Measurements from ENCODE around the gene KCNK3.

KCNK3 gene

DNA sequence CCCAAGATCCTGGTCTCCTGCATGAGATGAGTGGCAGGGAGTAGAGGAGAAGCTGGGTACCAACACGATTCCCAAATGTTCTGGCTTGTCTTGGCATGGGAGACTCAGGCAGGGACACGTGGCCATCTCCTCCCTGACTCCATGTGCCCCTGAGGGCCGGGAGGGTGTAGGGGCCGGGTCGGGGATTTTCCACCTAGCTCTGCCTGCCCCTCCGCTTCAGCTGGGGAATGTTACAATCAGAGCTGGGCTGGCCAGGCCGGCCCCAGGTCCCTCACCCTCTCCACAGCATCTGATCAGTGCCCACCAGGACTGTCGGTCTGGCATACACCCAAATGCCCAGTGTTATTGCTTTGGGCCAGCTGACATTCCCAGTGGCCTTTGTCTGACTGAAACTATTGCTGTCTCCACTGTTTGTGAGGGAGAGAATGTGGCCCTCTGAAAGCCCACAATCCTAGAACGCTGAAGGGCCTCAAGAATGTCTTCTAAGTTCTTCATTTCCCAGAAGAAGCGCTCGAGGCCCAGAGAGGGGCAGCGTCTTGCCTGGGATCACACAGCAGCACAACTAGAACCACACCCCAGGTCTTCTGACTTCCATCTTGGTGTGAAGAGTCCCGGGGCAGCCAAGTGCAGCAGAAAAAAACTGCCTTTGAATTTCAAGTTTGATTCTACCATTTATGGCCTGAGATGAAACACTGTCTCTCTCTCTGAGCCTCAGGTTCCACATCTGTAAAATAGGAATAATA is 23.2 kb downstream of the KCNK3 start:
- DNase-seq = no peak

DNA sequence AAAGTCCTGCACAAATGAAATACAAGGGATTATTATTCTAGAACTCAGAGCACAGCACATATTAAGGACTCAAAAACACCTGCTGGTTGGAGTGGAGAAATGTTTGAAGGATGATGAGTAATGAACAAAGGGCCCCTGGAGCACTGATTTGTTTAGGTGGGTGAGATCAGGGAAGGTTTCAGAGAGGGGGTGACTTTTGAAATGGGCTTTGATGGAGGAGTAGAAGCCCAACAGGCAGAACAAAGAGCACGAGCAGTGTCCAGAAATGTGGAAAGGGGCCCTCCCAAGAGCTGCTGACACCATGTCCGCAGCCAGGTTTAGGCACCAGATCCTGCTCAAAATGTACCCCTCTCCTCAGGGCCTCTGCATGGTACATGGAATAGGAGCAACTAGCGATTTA is 23.8 kb downstream of the KCNK3 start:
- DNase-seq = no peak

- DNase-seq = no peak
Measured at GRCh38 chr2:26716769-26717168, 24.2 kb downstream of the KCNK3 start.

DNA sequence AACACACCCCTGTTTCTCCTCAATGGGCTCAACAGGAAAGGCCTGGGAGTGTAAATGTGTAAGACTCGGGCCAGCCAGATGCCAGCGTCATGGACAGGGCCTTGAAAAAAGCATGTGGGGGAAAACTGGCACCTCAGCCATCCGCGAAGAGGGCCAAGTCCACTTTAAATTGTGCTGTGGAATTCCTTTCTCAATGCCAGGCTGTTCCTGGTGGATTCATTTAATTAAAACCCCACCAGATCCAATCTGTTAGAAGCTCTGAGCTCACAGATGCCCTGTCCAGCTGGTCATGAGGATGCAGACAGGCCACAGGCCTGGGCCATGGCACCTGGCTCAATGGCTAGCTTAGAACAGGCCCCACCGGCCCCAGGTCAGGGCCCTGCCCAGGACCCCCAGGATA is 24.8 kb downstream of the KCNK3 start:
- DNase-seq = no peak

DNA sequence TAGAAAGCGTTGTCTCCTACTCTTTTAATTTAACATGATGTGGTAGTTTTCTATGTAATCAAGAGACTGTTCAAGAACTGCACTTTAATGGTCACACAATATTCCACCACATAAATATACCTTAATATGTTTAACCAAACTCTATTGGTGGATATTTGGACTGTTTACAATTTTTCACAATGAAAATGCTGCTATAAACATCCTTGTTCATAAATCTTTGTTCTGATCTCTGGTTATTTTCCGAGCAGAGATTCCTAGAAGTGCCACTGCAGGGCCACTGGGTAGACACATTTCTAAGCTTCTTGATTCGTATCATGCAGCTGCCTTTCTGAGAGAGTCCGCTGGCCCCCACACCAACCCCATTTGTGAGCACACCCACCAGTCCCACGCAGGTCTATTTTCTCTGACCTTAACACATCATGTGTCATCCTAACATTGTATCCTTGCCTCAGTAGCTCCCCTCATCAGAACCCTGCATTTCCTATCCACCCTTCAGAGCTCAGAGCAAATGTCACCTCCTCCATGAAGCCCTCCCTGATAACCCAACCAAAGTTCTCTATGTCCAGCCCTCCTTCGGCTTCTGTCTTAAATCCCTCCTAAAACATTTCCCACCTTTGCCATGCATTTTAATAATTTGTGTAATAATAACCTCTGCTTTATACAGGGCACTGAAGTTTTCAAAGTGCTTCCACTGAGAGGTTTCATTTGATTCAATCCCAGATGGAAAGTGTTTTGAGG is 26.6 kb downstream of the KCNK3 start:
- DNase-seq = no peak

GRCh38 chr2:26720322-26721114 is 28.0 kb downstream of the KCNK3 start:
- no peak for DNase-seq

DNA sequence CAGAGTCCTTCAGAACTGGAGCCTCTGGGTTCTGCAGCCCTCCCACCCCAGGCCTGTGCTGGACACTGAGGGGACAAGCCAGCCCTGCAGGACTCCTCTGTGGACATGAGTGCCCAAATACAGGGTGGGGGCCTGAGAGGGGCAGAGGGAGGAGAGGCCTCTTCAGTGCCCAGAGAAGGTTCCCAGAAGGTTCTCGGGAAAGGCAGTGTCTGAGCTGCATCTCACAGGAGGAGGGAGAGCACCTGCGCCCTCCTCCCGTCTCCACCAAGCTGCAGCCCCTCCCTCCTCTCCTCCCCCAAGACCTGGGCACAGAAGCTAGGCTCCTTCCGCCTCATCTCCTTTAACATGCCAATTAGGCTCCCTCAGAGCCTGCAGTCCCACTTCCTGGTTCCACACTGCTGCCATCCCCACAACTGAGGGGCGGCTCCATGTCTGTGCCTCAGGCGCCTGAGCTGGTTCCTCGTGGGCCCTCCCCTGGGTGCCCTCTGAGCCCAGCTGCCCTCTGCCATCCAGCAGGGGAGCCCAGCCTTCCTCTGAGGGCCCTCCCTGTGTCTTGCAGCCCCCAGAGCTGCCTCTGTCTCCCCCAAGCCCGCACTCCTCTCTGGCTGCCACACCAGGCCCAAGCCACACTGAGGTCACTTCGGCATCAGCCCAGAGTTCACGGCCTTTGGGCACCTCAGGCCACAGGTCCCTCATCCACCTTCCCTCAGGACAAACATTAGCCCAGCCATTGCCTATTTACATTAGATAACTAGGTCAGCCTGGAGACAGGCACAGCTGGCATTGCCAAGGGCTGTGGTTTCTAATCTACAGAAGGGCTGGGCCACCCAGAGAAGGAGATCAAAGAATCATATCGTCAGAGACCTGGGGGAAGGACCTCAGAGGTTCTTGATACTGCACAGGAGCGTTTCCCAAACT is 28.9 kb downstream of the KCNK3 start:
- no peak for DNase-seq

- no peak for DNase-seq
Measured at GRCh38 chr2:26722328-26722727, 29.8 kb downstream of the KCNK3 start.

DNA sequence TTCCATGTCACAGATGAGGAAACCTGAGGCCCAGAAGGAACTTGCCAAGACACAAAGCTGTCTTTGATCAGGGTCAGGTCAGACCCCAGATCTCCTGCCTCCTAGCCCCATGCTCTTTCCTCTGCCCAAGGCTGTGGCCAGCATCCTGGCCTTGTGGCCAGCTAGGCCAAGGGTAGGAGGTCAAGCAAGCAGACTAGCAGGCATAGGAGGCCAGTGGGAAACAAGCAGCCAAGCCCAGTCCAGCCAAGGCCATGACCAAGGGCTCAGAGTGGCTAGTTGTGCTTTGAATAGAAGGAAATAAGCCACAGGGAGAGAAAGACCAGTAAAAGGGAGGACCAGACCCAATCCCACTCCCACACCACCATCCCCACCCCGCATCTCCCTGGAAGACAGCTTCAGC is 30.4 kb downstream of the KCNK3 start:
- DNase-seq = no peak

DNA sequence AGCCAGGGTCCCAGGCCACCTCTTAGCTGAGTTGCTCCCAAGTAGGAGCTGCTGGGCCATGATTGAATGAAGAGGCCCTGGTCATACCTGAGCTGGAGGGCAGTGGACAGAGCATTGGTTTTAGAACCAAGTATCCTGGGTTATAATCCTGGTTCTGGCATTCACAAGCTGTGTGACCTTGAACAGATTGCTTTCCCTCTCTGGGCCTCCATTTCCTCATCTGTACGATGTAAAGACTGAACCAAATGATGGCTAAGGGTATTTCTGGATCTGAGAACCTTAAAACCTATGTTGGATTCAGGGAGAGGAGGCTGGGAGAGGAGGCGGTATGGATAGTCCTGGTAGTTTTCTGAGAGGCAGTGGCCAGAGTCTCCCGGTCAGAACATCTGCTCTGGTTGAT is 31.0 kb downstream of the KCNK3 start:
- no peak for DNase-seq

DNA sequence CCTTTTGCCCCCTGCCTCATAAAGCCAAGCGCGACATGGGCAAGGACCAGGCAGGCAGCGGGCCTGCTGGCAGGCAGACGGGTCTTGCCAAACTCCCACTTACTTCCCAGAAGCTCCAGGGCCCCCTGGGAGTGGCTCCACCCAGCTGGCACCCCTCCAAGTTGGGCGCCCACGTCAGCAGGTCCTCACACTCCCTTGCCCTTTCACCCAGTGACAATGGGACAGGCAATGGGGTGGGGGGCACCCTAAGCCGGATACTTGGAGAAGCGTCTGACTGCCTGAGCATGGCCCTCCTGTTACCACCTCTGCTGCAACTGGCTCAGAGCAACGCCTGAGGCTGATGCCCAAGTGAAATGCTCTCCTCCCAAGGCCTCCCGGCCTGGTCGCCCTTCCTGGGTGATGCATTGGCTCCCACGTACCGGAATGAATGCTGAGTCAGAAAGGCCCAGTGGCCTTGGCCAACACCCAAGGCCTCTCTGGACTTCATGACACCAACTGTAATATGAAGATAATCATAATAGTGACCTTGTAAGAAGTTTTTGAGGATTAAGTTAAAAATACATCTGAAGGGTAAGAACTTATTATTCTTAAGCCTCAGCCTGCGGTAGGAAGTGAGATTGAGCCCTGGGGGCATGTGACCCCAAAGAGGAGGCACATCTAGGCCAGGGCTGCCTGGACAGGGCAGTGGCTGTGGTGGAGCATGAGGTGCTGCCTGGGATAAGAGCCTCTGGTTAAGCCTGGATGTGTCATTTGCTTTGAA is 31.6 kb downstream of the KCNK3 start:
- DNase-seq = peak in 1 of 2 experiments; percentile 31

DNA sequence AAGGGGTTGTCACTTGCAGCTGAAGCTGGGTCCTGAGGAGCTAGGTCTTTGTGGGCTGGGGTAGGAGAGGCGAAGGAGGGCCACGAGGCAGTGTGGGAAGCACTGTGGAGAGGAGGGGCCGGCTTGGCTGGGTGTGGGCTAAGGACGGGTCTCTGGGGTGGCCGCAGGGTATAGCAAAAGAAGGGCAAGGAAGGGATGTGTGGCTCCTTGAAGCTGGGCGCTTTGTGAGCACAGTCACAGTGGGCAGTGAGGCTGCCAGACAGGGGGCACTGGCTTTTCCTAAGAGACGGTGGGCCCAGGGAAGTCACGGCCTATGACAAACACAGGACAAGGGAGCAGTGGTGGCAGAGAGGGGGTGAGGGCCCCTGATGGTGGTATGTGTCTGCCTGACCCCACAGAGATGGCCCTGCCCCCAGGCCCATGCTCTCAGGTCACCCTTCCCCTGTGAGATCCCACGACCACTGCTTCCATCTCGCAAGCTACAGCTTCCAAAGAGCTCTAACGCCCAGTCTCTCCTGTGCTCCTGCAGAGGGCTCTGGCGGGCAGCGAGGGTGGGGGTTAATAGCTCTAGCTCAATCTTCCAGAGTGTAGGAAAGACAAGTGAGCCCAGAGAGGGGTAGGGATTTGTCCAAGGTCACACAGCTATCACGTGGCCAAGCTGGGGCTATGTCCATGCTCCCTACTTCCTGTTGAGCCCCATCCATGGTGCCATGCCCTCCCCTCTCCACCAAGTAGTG is 32.4 kb downstream of the KCNK3 start:
- DNase-seq = peak in 1 of 2 experiments; percentile 53

- DNase-seq = peak; percentile 93 to 96
Measured at GRCh38 chr2:26725521-26725820, 32.9 kb downstream of the KCNK3 start.

DNA sequence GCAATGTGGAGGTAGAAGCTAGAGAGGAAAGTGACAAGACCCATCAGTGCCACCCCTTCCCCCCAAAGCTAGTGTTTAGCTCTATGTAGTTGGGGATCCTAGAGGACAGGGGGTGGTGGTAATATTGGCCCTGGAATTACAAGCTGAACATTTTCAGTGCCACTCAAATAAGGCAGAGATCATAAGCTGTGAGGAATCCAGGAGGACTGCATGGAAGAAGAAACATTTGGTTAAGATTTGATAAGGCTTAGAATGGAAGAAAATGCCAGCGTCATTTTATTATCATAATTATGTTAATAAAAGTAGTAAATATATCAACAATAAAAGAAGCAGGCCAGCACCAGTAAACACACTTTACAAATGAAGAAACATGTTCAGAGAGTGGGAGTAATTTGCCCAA is 33.7 kb downstream of the KCNK3 start:
- DNase-seq = no peak

DNA sequence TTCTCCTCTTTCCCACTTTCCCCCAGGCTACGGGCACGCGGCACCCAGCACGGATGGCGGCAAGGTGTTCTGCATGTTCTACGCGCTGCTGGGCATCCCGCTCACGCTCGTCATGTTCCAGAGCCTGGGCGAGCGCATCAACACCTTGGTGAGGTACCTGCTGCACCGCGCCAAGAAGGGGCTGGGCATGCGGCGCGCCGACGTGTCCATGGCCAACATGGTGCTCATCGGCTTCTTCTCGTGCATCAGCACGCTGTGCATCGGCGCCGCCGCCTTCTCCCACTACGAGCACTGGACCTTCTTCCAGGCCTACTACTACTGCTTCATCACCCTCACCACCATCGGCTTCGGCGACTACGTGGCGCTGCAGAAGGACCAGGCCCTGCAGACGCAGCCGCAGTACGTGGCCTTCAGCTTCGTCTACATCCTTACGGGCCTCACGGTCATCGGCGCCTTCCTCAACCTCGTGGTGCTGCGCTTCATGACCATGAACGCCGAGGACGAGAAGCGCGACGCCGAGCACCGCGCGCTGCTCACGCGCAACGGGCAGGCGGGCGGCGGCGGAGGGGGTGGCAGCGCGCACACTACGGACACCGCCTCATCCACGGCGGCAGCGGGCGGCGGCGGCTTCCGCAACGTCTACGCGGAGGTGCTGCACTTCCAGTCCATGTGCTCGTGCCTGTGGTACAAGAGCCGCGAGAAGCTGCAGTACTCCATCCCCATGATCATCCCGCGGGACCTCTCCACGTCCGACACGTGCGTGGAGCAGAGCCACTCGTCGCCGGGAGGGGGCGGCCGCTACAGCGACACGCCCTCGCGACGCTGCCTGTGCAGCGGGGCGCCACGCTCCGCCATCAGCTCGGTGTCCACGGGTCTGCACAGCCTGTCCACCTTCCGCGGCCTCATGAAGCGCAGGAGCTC is 35.4 kb downstream of the KCNK3 start:
- no peak for DNase-seq

DNA sequence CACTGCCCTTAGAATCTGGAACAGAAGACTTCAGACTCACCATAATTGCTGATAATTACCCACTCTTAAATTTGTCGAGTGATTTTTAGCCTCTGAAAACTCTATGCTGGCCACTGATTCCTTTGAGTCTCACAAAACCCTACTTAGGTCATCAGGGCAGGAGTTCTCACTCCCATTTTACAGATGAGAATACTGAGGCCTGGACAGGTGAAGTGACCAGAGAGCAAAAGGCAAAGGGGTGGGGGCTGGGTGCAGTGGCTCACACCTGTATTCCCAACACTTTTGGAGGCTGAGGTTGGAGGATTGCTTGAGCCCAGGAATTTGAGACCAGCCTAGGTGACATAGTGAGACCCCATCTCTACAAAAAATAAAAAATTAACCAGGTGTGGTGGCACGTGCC is 36.8 kb downstream of the KCNK3 start:
- DNase-seq = no peak

DNA sequence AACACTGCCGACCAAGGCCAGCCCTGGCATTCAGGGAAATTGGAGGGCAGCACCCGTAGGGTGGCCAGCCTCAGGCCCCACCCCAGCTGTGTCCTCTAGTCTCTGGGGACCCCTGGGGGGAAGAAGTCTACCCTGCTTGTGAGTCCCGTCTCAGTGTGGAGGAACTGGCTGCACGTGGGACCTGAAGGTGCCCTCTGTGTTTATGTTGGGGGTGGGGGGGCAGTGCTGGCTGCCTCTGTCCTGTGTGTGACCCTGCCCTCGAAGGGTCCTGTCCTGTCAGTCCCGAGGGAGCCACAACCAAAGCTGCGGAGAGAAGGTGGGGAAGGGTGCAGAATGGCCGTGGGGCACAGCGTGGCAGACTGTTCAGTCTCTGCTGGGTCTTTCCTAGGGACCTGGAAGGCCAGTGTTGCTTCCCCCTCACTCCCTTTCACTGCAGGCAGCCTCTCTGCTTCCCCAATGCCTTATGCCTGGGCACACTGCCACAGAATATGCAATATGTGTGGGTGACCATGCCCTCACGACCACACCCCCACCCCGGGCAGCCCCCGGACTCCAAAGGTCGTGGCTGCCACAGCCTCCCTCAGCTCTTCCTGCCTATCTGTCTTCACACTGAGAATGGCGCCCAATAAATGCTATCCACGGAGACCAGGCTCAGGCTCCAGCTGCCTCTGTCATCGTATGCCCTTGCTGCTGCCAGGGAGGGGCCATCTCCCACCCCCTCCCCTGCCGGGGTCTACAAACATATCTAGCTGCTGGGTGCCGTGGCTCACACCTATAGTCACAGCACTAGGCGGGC is 38.2 kb downstream of the KCNK3 start:
- no peak for DNase-seq

DNA sequence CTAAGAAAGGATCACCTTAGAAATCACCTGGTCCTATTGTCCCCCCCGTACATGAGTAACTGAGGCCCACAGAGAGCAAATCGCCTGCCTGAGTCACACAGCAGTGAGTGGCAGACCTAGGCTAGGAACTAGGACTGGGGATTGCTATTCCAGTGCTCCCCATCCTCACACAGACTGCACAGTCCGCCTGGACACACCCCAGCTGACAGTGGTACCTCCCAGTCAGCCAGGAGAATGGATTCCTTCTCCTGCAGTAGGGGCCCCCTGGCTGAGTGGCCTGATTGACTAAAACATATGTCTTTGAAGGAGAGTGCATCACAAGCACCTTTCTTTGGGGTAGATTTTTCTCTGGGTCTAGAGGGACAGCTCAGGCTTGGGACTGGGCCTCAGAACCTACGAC is 39.2 kb downstream of the KCNK3 start:
- peak in 1 of 2 experiments; percentile 46 for DNase-seq

- DNase-seq = no peak
Measured at GRCh38 chr2:26732446-26732845, 39.9 kb downstream of the KCNK3 start.
